Astrocyte (in vitro differentiated cells and primary cell): Measurements from ENCODE around the gene CDK5RAP2. TPM values are rescaled to one million over a fixed set of nuclear protein-coding genes. Genes with fewer than 3 reads are reported as not detected.

ENCODE experiments used
- DNase-seq: peaks from one replicate; pipeline ENCODE4 v3.0.0-alpha.2; 2010; ENCODE audit warnings: low read depth
- FAIRE-seq: peaks from 2 replicates; lab custom pipeline; 2011; peaks lifted over from hg19 to GRCh38; lab: Jason Lieb, UNC
- H2AFZ ChIP-seq: 2 replicates; pipeline ENCODE4 v1.6.0; 2012; ENCODE audit warnings: low read depth, low read length, inconsistent platforms
- H3K27ac ChIP-seq: 2 replicates; pipeline ENCODE4 v1.5.1; 2011; ENCODE audit warnings: low read depth, low read length, inconsistent platforms
- H3K27me3 ChIP-seq: 2 replicates; pipeline ENCODE4 v1.6.0; 2011; ENCODE audit warnings: low read length, inconsistent platforms; ENCODE audit not compliant: insufficient read depth
- H3K36me3 ChIP-seq: 2 replicates; pipeline ENCODE4 v1.5.1; 2011; ENCODE audit warnings: low read length, inconsistent platforms; ENCODE audit not compliant: insufficient read depth
- H3K4me1 ChIP-seq: 2 replicates; pipeline ENCODE4 v1.5.1; 2011; ENCODE audit warnings: low read length, inconsistent platforms; ENCODE audit not compliant: insufficient read depth
- H3K4me2 ChIP-seq: 2 replicates; pipeline ENCODE4 v1.6.0; 2012; ENCODE audit warnings: low read length, inconsistent platforms
- H3K4me3 ChIP-seq: 2 replicates; pipeline ENCODE4 v1.5.1; 2011; ENCODE audit warnings: low read depth, mild to moderate bottlenecking, low read length, inconsistent platforms; ENCODE audit not compliant: insufficient read depth
- H3K79me2 ChIP-seq: 2 replicates; pipeline ENCODE4 v1.6.0; 2012; ENCODE audit warnings: mild to moderate bottlenecking, low read length, inconsistent platforms; ENCODE audit not compliant: insufficient read depth
- H3K9ac ChIP-seq: 2 replicates; pipeline ENCODE4 v1.6.0; 2012; ENCODE audit warnings: mild to moderate bottlenecking, low read length, inconsistent platforms
- H3K9me3 ChIP-seq: 2 replicates; pipeline ENCODE4 v1.5.1; 2012; ENCODE audit warnings: low read depth, mild to moderate bottlenecking, low read length, inconsistent platforms; ENCODE audit not compliant: insufficient read depth
- H4K20me1 ChIP-seq: 2 replicates; pipeline ENCODE4 v1.6.0; 2012; ENCODE audit warnings: low read length, inconsistent platforms; ENCODE audit not compliant: insufficient read depth
- H3K27ac Mint-ChIP-seq: one replicate; pipeline ENCODE4 v1.8.0; 2021; ENCODE audit warnings: mild to moderate bottlenecking, mixed read lengths; ENCODE audit not compliant: unreplicated experiment
- H3K27me3 Mint-ChIP-seq: one replicate; pipeline ENCODE4 v1.8.0; 2021; ENCODE audit warnings: low read depth, mixed read lengths; ENCODE audit not compliant: unreplicated experiment
- H3K36me3 Mint-ChIP-seq: one replicate; pipeline ENCODE4 v1.8.0; 2021; ENCODE audit warnings: low read depth, mixed read lengths; ENCODE audit not compliant: unreplicated experiment
- H3K4me1 Mint-ChIP-seq: one replicate; pipeline ENCODE4 v1.8.0; 2021; ENCODE audit warnings: low read depth, mixed read lengths; ENCODE audit not compliant: unreplicated experiment
- H3K4me3 Mint-ChIP-seq: one replicate; pipeline ENCODE4 v1.8.0; 2021; ENCODE audit warnings: mild to moderate bottlenecking, moderate library complexity, mixed read lengths; ENCODE audit not compliant: unreplicated experiment
- H3K9me3 Mint-ChIP-seq: one replicate; pipeline ENCODE4 v1.8.0; 2021; ENCODE audit warnings: mild to moderate bottlenecking, mixed read lengths; ENCODE audit not compliant: unreplicated experiment
- EZH2 ChIP-seq: IDR thresholded peaks from 2 replicates; pipeline ENCODE4 v1.6.1; 2012; ENCODE audit warnings: mild to moderate bottlenecking, low read length, inconsistent platforms; ENCODE audit not compliant: insufficient read depth
- total RNA-seq: library from RNA; stranded (reverse); gene quantifications from 2 replicates; pipeline ENCODE4 v1.2.1, GENCODE V29; 2021
- TF ChIP-seq, protein P1 (sequence below): IDR thresholded peaks from 2 replicates; pipeline ENCODE4 v1.5.1; 2011; ENCODE audit warnings: low read depth, mild to moderate bottlenecking, inconsistent platforms, low read length, moderate library complexity; ENCODE audit not compliant: insufficient read depth

CDK5RAP2 gene
- total RNA-seq, 1 donor from 2014 or later: 36.3 TPM

DNA sequence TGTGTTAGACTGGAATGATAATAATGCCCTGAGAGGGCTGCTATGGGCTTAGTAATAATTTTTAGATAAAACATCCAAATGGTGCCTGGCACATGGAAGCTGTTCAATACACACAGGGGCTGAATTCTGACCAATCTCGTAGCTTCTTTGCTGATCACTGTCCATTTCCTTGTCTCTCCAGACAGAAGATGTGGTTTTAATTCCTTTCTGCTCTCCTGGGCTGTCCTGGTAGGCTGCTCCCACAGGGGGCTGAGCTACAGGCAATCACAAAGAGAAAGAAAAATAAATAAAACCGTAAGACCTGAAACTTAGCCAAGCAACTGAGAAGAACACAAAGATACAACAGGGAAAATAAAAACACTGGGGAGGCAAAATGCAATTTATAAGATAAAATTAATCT, 136.5 kb downstream of the CDK5RAP2 start:
- Mint-ChIP-seq H3K27ac (peak overlapping the region; percentile 49), H3K27me3 (no peaks in the 10 kb centered on the region), H3K4me1 (peaks cover 26% of the 10 kb centered on the region), H3K4me3 (no peak overlapping the region), H3K9me3 (no peaks in the 10 kb centered on the region), H3K36me3 (peaks cover 4% of the 10 kb centered on the region)
- Histone ChIP-seq H3K4me2 (peak overlapping the region; percentile 43), H3K27ac (peak overlapping the region; percentile 93), H3K9me3 (no peaks in the 10 kb centered on the region), H3K36me3 (peaks cover 2% of the 10 kb centered on the region), H3K79me2 (no peaks in the 10 kb centered on the region), H3K4me3 (no peak overlapping the region), H3K4me1 (peaks cover 33% of the 10 kb centered on the region), H3K27me3 (no peaks in the 10 kb centered on the region), H3K9ac (peak overlapping the region; percentile 73), H4K20me1 (no peaks in the 10 kb centered on the region), H2AFZ (no peak overlapping the region)
- FAIRE-seq (no peak), DNase-seq (peak; percentile 89)
- TF ChIP-seq, protein P1, sequence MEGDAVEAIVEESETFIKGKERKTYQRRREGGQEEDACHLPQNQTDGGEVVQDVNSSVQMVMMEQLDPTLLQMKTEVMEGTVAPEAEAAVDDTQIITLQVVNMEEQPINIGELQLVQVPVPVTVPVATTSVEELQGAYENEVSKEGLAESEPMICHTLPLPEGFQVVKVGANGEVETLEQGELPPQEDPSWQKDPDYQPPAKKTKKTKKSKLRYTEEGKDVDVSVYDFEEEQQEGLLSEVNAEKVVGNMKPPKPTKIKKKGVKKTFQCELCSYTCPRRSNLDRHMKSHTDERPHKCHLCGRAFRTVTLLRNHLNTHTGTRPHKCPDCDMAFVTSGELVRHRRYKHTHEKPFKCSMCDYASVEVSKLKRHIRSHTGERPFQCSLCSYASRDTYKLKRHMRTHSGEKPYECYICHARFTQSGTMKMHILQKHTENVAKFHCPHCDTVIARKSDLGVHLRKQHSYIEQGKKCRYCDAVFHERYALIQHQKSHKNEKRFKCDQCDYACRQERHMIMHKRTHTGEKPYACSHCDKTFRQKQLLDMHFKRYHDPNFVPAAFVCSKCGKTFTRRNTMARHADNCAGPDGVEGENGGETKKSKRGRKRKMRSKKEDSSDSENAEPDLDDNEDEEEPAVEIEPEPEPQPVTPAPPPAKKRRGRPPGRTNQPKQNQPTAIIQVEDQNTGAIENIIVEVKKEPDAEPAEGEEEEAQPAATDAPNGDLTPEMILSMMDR: no peak
- no peak for TF ChIP-seq EZH2

DNA sequence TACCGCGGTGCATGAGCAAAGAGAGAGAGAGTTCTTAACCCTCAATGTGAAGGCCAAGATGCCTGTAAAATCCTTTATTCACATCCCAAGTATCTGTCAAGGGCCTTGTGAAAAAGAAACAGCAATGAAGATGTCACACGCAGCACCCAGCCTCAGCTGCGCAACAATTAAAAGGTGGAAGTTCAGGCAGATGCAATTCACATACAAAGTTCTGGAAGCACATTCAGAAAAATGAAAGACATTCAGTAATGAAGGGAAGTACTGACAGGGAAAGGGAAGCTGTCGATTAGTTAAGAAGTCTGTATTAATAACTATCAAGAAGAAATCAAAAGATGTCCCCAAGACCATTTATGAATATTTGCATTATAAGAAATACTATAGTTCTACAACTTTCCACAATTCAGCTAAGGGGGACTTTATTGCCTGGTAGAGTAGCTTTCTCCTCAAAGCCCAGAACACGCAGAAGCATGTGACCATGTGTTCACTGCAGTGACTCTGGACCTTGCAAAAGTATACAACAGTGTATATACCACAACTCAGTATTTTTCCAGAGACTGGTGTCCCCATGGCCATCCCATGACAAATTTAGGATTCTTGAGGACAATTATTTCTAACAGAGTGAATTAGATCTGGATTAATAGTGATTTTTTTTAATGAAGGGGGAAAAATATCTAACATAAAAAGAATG, 137.5 kb downstream of the CDK5RAP2 start:
- Mint-ChIP-seq H3K9me3 (no peaks in the 10 kb centered on the region), H3K4me1 (peaks cover 26% of the 10 kb centered on the region), H3K27ac (peak overlapping the region; percentile 67), H3K36me3 (peaks cover 4% of the 10 kb centered on the region), H3K27me3 (no peaks in the 10 kb centered on the region), H3K4me3 (no peak overlapping the region)
- Histone ChIP-seq H3K36me3 (peaks cover 7% of the 10 kb centered on the region), H3K27ac (peak overlapping the region; percentile 93), H3K27me3 (no peaks in the 10 kb centered on the region), H3K4me2 (peak overlapping the region; percentile 32), H2AFZ (no peak overlapping the region), H3K9me3 (no peaks in the 10 kb centered on the region), H3K9ac (peak overlapping the region; percentile 73), H4K20me1 (no peaks in the 10 kb centered on the region), H3K4me3 (no peak overlapping the region), H3K4me1 (peaks cover 33% of the 10 kb centered on the region), H3K79me2 (no peaks in the 10 kb centered on the region)
- TF ChIP-seq, protein P1: no peak
- no peak for TF ChIP-seq EZH2
- DNase-seq (no peak), FAIRE-seq (no peak)
